DOHH2 (cell line): ENCODE data around the gene GFER.

ENCODE experiments used
- CTCF ChIP-seq: fragments of 200-600 bp; sonication (generic); IDR thresholded peaks from one replicate; pipeline ENCODE4 v1.5.1; 2014; ENCODE audit warnings: antibody characterized with exemption, mild to moderate bottlenecking, low read depth, low read length; ENCODE audit not compliant: poor library complexity, severe bottlenecking
- EZH2phosphoT487 ChIP-seq: fragments of 200-600 bp; sonication (generic); IDR thresholded peaks from 2 replicates; pipeline ENCODE4 v1.6.1; 2017; ENCODE audit warnings: borderline replicate concordance, mild to moderate bottlenecking, antibody characterized with exemption, low read length, moderate library complexity, mixed read lengths

DNA sequence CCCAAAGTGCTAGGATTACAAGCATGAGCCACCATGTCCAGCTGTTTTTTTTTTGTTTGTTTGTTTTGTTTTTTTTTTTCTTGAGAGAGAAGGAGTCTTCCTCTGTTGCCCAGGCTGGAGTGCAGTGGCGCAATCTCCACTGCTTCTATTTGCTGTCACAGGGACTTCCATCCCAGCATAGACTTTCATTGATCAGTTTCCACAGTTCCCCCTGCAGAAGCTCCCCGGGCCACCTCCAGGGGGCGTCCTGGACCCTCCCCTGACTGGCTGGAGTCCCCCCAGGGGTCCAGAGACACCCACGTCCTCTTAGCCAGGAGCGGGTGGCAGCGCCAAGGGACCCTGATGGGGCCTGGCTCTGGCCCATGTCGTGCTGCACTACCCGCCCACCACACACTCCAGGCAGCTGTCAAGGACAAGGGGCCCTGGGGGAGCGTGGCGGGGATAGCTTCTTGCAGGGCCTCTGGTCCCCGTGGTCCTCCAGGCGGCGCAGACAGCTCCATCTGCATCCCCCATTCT, 32.5 kb downstream of the GFER start:
- TF ChIP-seq CTCF (peak; percentile 76), EZH2phosphoT487 (no peak)
